Bronchial epithelial cell (primary cell): ENCODE results near the gene GATAD2B. TPM values are rescaled to one million over a fixed set of nuclear protein-coding genes. Genes with fewer than 3 reads are reported as not detected.

Experiments
- DNase-seq: peaks from one replicate; pipeline ENCODE4 v3.0.0-alpha.2; 2010; ENCODE audit warnings: low read depth
- FAIRE-seq: peaks from 2 replicates; lab custom pipeline; 2011; peaks lifted over from hg19 to GRCh38; lab: Jason Lieb, UNC
- H3K27me3 ChIP-seq: 2 replicates; pipeline ENCODE4 v1.5.1; 2011; ENCODE audit warnings: low read length; ENCODE audit not compliant: control insufficient read depth, insufficient read depth
- H3K36me3 ChIP-seq: 2 replicates; pipeline ENCODE4 v1.5.1; 2011; ENCODE audit warnings: low read length; ENCODE audit not compliant: control insufficient read depth, insufficient read depth
- H3K4me3 ChIP-seq: 2 replicates; pipeline ENCODE4 v1.5.1; 2011; ENCODE audit warnings: mild to moderate bottlenecking, low read depth, low read length, control low read depth
- CTCF ChIP-seq: IDR thresholded peaks from 2 replicates; pipeline ENCODE4 v1.5.1; 2011; ENCODE audit warnings: mild to moderate bottlenecking, moderate library complexity, low read length, control low read depth, inconsistent platforms; ENCODE audit not compliant: insufficient read depth, severe bottlenecking
- total RNA-seq: library from RNA; depleted of rRNA; stranded (reverse); fragments of >200 nt; gene quantifications from 2 replicates; pipeline ENCODE4 v1.2.1, GENCODE V29; 2014

Gene GATAD2B
- total RNA-seq, 1 donor from 2014 or later = 1.8 TPM

- DNase-seq = no peak
- no peak for FAIRE-seq
- Histone ChIP-seq H3K27me3 (no peaks in the 10 kb centered on the region), H3K4me3 (no peak overlapping the region), H3K36me3 (peaks cover 36% of the 10 kb centered on the region)
- TF ChIP-seq CTCF = no peak
Measured at GRCh38 chr1:153937331-153937730, 14.6 kb upstream of the GATAD2B start.

- H3K27me3 ChIP-seq = no peaks in the 10 kb centered on the region
- no peak for TF ChIP-seq CTCF
- FAIRE-seq (no peak), DNase-seq (no peak)
- H3K4me3 ChIP-seq = no peak overlapping the region
- peaks cover 34% of the 10 kb centered on the region for H3K36me3 ChIP-seq
Measured at GRCh38 chr1:153936011-153936802, 13.4 kb upstream of the GATAD2B start.

- peaks cover 35% of the 10 kb centered on the region for H3K36me3 ChIP-seq
- TF ChIP-seq CTCF = no peak
- H3K27me3 ChIP-seq = no peaks in the 10 kb centered on the region
- H3K4me3 ChIP-seq = no peak overlapping the region
- FAIRE-seq = no peak
- DNase-seq = no peak
Measured at GRCh38 chr1:153934746-153935145, 12.0 kb upstream of the GATAD2B start.

- Histone ChIP-seq H3K27me3 (no peaks in the 10 kb centered on the region), H3K36me3 (peaks cover 34% of the 10 kb centered on the region), H3K4me3 (no peak overlapping the region)
- DNase-seq (no peak), FAIRE-seq (no peak)
- TF ChIP-seq CTCF = no peak
Measured at GRCh38 chr1:153933955-153934354, 11.2 kb upstream of the GATAD2B start.

- TF ChIP-seq CTCF = no peak
- H3K36me3 ChIP-seq = peaks cover 34% of the 10 kb centered on the region
Measured at GRCh38 chr1:153933430-153933829, 10.7 kb upstream of the GATAD2B start.

More at GRCh38 chr1:153933430-153933829, 10.7 kb upstream of the GATAD2B start:
- Histone ChIP-seq H3K4me3 (no peak overlapping the region), H3K27me3 (no peaks in the 10 kb centered on the region)
- DNase-seq (no peak), FAIRE-seq (no peak)
